NCI-H524 treated with DMSO at 0.1 percent for 48 hours (cell line): ENCODE measurements around the gene GRB10.
"Not testable (repeated sequence)": the region's sequence is repeated elsewhere in the genome, so short reads cannot be mapped to it uniquely, and the experiment has no call there.

Experiments used
- DNase-seq: peaks from one replicate; lab custom pipeline; 2025; lab: John Stamatoyannopoulos, UW

The GRB10 gene

GRCh38 chr7:50580057-50580456 lies 202.6 kb downstream of the GRB10 start:
- DNase-seq: no peak

- DNase-seq: not testable (repeated sequence)
These were observed 204.6 kb downstream of the GRB10 start for GRCh38 chr7:50578105-50578504.

- DNase-seq: no peak
These were observed 205.1 kb downstream of the GRB10 start for GRCh38 chr7:50577569-50577968.

GRCh38 chr7:50576388-50576787 lies 206.3 kb downstream of the GRB10 start:
- not testable (repeated sequence) for DNase-seq

- no peak for DNase-seq
These were observed 214.9 kb downstream of the GRB10 start for GRCh38 chr7:50567715-50568261.

- DNase-seq: no peak
These were observed 216.7 kb downstream of the GRB10 start for GRCh38 chr7:50565977-50566376.

GRCh38 chr7:50565559-50565916 lies 217.2 kb downstream of the GRB10 start:
- DNase-seq: no peak

- no peak for DNase-seq
These were observed 217.8 kb downstream of the GRB10 start, which contains the start of gene DDC for GRCh38 chr7:50564640-50565558. DDC (minus strand) TSS chr7:50565405; CDS start chr7:50544085, 21,320 bp downstream.

GRCh38 chr7:50564171-50564570 lies 218.5 kb downstream of the GRB10 start:
- DNase-seq: no peak

- DNase-seq: peak; percentile 58
These were observed 220.6 kb downstream of the GRB10 start for GRCh38 chr7:50562136-50562535.

- DNase-seq: no peak
These were observed 221.8 kb downstream of the GRB10 start for GRCh38 chr7:50560865-50561351.

GRCh38 chr7:50559881-50560280 lies 222.8 kb downstream of the GRB10 start:
- no peak for DNase-seq

GRCh38 chr7:50558294-50559053 lies 224.2 kb downstream of the GRB10 start:
- DNase-seq: no peak

GRCh38 chr7:50557099-50557498 lies 225.6 kb downstream of the GRB10 start:
- DNase-seq: no peak

GRCh38 chr7:50556247-50556991 lies 226.3 kb downstream of the GRB10 start:
- DNase-seq: no peak

GRCh38 chr7:50555594-50556140 lies 227.0 kb downstream of the GRB10 start:
- DNase-seq: no peak

- DNase-seq: no peak
These were observed 228.0 kb downstream of the GRB10 start for GRCh38 chr7:50554431-50555322.

GRCh38 chr7:50553973-50554372 lies 228.7 kb downstream of the GRB10 start:
- DNase-seq: no peak

- no peak for DNase-seq
These were observed 229.8 kb downstream of the GRB10 start for GRCh38 chr7:50552921-50553320.

- no peak for DNase-seq
These were observed 230.6 kb downstream of the GRB10 start for GRCh38 chr7:50552139-50552538.
